Adrenal gland (tissue), 12 donors: Measurements from ENCODE around the gene KIAA0930. TPM values are rescaled to one million over a fixed set of nuclear protein-coding genes. Genes with fewer than 3 reads are reported as not detected.
A peak's percentile ranks its signal among the peaks of the same experiment; 100 is the strongest.

Source experiments
- DNase-seq, 7 donors: peaks; one replicate each; pipeline ENCODE4 v3.0.0-alpha.2; 2019 to 2020
- H3K27ac ChIP-seq, 5 donors: fragments of 200-600 bp; sonication (generic) in 4 of 5; 1 replicate in 3 of 5; 2 replicates in 2 of 5; pipeline versions ENCODE4 v1.5.1 to v1.8.0; 2016 to 2020; ENCODE audit warnings: mild to moderate bottlenecking in 1 of 5
- H3K27me3 ChIP-seq: fragments of 200-600 bp; 2 replicates; pipeline ENCODE4 v1.8.0; 2021
- H3K36me3 ChIP-seq, 2 donors: fragments of 200-600 bp; replicated peaks in 1 of 2; 1 replicate in 1 of 2; 2 replicates in 1 of 2; pipeline versions ENCODE4 v1.5.1 to v1.8.0; 2018 to 2022
- H3K4me1 ChIP-seq, 2 donors: fragments of 200-600 bp; replicated peaks in 1 of 2; 1 replicate in 1 of 2; 2 replicates in 1 of 2; pipeline versions ENCODE4 v1.5.1 to v1.8.0; 2018 to 2021
- H3K4me3 ChIP-seq, 4 donors: fragments of 200-600 bp; sonication (generic) in 3 of 4; one replicate each; pipeline ENCODE4 v1.5.1; 2016 to 2018
- H3K9me3 ChIP-seq, 3 donors: fragments of 200-600 bp; sonication (generic) in 1 of 3; replicated peaks in 1 of 3; 1 replicate in 2 of 3; 2 replicates in 1 of 3; pipeline versions ENCODE4 v1.5.1 to v1.8.0; 2016 to 2021
- POLR2A ChIP-seq, 2 donors: fragments of 450-650 bp; IDR thresholded peaks; one replicate each; pipeline ENCODE4 v1.6.1; 2017; ENCODE audit warnings: antibody characterized with exemption in 2 of 2, mild to moderate bottlenecking in 2 of 2, moderate library complexity in 1 of 2
- WGBS, 4 donors: extraction: QIAGEN DNeasy Blood & Tissue Kit in 2 of 4; methylation state at CpG; one replicate each; pipeline versions ENCODE4 v1.1.5 to v1.1.7; 2013 to 2017; 5-methylcytosine and 5-hydroxymethylcytosine counted together
- intact Hi-C, 2 donors: fragments of 100-400 bp; cut with DNase I; formaldehyde crosslinking; loops; one replicate each; pipeline versions ENCODE4 v1.14.1 to v1.15.0; 2022 to 2023
- polyA plus RNA-seq, 3 donors: library from polyadenylated mRNA; stranded (reverse); fragments of 200-250 nt in 2 of 3; fragments of 350-450 nt in 1 of 3; fragmentation: Illumina TruSeq in 1 of 3; extraction: RNeasy Lipid Tissue Mini Kit (QIAGEN cat#74804) in 1 of 3; gene quantifications; one replicate each; pipeline ENCODE4 v1.2.3, GENCODE V29; 2013 to 2014
- total RNA-seq, 9 donors: library from RNA; depleted of rRNA in 4 of 9; stranded (reverse); fragments of >200 nt in 4 of 9; fragments of 120-200 nt in 1 of 9; fragmentation: NEBNext Ultra II Directional in 1 of 9; extraction: Animal tissue kit (Norgen Biotek cat#: 25700) in 1 of 9; gene quantifications; one replicate each; pipeline versions ENCODE4 v1.1.0 to v1.2.4, GENCODE V29; 2013 to 2023
- TF ChIP-seq, protein P1 (sequence below), 6 experiments: fragments of 450-650 bp in 4 of 6; fragments of 200-600 bp in 2 of 6; sonication (generic) in 1 of 6; IDR thresholded peaks; 1 replicate in 5 of 6; 2 replicates in 1 of 6; pipeline versions ENCODE4 v1.5.1 to v1.8.0; 2016 to 2021; ENCODE audit warnings: antibody characterized with exemption in 6 of 6, mild to moderate bottlenecking in 2 of 6, moderate library complexity in 1 of 6
- donor health status: healthy with polysubstance abuse.
- donor health status: Bipolar disorder and iron deficiency.
- donor health status: DM: yes; HTN: yes; CAD: no.
- donor health status: DM: no; HTN: no; CAD: no.
- donor health status: DM: no; HTN: no; CAD: no.
- donor health status: DM: yes; HTN: yes; CAD: no.

KIAA0930 gene
- total and polyA plus RNA-seq, 12 donors = 40.3 to 183 (median 96.4) TPM

DNA sequence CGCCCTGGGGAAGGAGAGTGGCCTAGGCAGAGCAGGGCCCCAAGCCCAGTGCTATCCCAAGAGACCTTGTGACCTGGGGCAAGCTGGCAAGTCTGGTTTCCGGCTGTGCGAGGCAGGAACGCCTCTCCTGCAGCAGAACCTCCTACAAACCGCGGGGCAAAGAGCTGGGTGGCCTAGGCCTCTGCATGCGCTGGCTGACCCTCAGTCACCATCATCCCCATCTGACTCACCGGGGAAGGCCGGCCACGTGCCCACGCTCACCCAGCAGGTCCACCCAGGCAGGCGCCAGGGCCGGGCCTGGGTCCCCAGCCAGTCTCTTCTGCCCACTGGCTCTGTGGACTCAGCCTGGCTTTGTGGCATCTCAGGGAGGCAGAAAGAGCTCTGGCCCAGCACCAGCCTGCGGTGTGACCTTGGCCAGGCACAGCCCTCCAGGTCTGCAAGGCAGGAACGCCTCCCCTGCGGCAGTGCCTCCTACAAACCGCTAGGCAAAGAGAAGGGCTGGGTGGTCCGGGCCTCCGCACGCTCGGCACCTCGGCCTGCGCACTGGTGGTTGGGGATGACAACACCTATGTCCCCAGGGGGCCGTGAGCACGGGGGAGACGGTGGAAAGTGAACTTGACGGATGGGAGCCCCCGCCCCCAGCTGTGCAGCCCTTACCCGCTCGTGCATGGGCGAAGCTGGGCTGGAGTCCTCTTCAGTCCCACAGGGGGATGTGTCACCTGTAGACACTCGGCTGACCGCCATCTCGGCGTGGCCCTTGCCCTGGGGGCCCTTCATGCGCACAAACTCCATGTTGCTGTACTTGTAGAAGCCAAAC is 38.2 kb downstream of the KIAA0930 start:
- WGBS, 4 donors = 59 to 78% (median 63%) methylated on average over 8 to 36 of the region's 36 CpGs
- TF ChIP-seq POLR2A (IDR thresholded peaks at IDR 0.05) = peak in 1 of 2 donors; percentile 58
- TF ChIP-seq, protein P1, sequence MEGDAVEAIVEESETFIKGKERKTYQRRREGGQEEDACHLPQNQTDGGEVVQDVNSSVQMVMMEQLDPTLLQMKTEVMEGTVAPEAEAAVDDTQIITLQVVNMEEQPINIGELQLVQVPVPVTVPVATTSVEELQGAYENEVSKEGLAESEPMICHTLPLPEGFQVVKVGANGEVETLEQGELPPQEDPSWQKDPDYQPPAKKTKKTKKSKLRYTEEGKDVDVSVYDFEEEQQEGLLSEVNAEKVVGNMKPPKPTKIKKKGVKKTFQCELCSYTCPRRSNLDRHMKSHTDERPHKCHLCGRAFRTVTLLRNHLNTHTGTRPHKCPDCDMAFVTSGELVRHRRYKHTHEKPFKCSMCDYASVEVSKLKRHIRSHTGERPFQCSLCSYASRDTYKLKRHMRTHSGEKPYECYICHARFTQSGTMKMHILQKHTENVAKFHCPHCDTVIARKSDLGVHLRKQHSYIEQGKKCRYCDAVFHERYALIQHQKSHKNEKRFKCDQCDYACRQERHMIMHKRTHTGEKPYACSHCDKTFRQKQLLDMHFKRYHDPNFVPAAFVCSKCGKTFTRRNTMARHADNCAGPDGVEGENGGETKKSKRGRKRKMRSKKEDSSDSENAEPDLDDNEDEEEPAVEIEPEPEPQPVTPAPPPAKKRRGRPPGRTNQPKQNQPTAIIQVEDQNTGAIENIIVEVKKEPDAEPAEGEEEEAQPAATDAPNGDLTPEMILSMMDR (IDR thresholded peaks at IDR 0.05) = peak in 4 of 6 experiments; percentile 43 to 51 (median 44)
- Histone ChIP-seq H3K4me1 (peaks cover 14 to 16% of the 10 kb centered on the region in 2 donors), H3K27ac (peak overlapping the region; percentile 60 to 91 (median 88)), H3K4me3 (no peak overlapping the region), H3K36me3 (peaks cover 0 to 62% of the 10 kb centered on the region in 2 donors), H3K27me3 (no peaks in the 10 kb centered on the region), H3K9me3 (no peaks in the 10 kb centered on the region)
- intact Hi-C loops = no loop called here
- DNase-seq = peak; percentile 60 to 91 (median 82)

DNA sequence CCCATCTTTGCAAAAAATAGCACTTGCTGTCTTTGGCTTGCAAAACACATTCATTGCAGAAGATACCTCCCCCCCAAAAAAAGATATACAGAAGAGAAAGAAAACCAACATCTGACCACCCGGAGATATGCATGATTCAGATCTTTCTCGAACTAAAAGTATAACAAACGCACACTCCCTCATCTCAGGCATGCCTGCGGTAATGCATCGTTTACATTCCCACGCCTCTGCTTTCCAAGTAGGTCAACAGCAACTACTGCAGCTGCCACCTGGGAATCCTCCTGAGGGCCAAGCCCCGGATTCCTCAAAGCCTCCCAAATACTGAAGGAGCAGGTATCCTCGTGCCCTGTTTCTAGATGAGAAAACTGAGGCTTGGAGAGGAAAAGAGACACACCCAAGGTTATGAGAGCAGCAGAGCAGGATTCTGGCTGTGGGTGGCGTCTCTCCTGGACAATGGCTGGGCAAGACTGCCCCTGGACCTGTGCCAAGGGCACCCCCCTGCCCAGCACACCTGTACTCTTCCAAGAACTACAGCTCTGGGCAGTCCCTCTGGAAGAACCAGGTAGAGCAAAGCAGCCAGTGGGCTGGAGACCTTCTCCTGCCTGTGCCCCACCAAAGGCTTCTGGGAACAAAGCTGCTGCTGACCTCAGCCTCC is 38.9 kb downstream of the KIAA0930 start:
- 59 to 79% (median 71%) methylated on average over 7 to 9 of the region's 9 CpGs for WGBS, 4 donors
- no peak overlapping the region for H3K4me3 ChIP-seq
- TF ChIP-seq POLR2A (IDR thresholded peaks at IDR 0.05) = no peak
- TF ChIP-seq, protein P1 (IDR thresholded peaks at IDR 0.05) = no peak
- no peaks in the 10 kb centered on the region for H3K9me3 ChIP-seq
- intact Hi-C loops = no loop called here
- peak in 1 of 7 donors; percentile 23 for DNase-seq
- H3K27me3 ChIP-seq = no peaks in the 10 kb centered on the region
- peaks cover 0 to 69% of the 10 kb centered on the region in 2 donors for H3K36me3 ChIP-seq
- H3K27ac ChIP-seq = peak overlapping the region; percentile 60 to 91 (median 88)
- peaks cover 14 to 16% of the 10 kb centered on the region in 2 donors for H3K4me1 ChIP-seq

- H3K36me3 ChIP-seq = peaks cover 0 to 77% of the 10 kb centered on the region in 2 donors
- intact Hi-C loops = no loop called here
- H3K4me1 ChIP-seq = peaks cover 14 to 16% of the 10 kb centered on the region in 2 donors
- H3K27me3 ChIP-seq = no peaks in the 10 kb centered on the region
- TF ChIP-seq POLR2A (IDR thresholded peaks at IDR 0.05) = no peak
- TF ChIP-seq, protein P1 (IDR thresholded peaks at IDR 0.05) = no peak
- H3K4me3 ChIP-seq = no peak overlapping the region
- peak in 1 of 7 donors; percentile 15 for DNase-seq
- WGBS, 4 donors = 86 to 93% (median 89%) methylated on average over 14 to 18 of the region's 18 CpGs
- H3K9me3 ChIP-seq = no peaks in the 10 kb centered on the region
- H3K27ac ChIP-seq = peak overlapping the region in 2 of 5 donors; percentile 46 to 88
Observed at GRCh38 chr22:45200860-45201511, 39.7 kb downstream of the KIAA0930 start.

DNA sequence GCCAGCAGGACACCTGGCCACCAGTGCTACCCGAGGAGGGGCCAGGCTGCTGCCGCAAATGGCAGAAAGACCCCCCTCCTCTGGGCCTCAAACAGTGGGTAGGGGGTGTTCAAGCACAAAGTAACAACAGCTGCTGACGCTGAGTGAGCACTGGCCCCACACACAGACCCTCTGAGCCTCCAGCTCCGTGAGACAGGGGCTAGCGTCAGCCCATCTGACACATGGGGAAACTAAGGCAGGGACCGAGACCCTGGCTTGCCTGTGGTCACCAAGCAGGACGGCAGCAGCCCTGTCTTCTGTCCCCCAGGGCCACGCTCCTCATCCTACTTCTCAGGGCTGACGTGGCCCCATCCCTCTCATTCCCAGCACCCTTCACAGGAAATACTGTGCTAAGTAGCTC is 40.5 kb downstream of the KIAA0930 start:
- WGBS, 4 donors = 79 to 94% (median 88%) methylated on average over 5 to 9 of the region's 9 CpGs
- peaks cover 0 to 75% of the 10 kb centered on the region in 2 donors for H3K36me3 ChIP-seq
- intact Hi-C loops = no loop called here
- H3K27me3 ChIP-seq = no peaks in the 10 kb centered on the region
- H3K4me3 ChIP-seq = no peak overlapping the region
- DNase-seq = peak in 1 of 7 donors; percentile 10
- peak overlapping the region in 1 of 5 donors; percentile 46 for H3K27ac ChIP-seq
- TF ChIP-seq POLR2A (IDR thresholded peaks at IDR 0.05) = no peak
- TF ChIP-seq, protein P1 (IDR thresholded peaks at IDR 0.05) = no peak
- H3K9me3 ChIP-seq = no peaks in the 10 kb centered on the region
- H3K4me1 ChIP-seq = peaks cover 14 to 16% of the 10 kb centered on the region in 2 donors
